IMR-90 (cell line): ENCODE data around the gene AKAP13.

Experiments used
- CTCF ChIP-seq: conservative IDR thresholded peaks from 2 replicates; pipeline ENCODE4 v1.5.1; 2012; ENCODE audit warnings: mild to moderate bottlenecking, low read depth, low read length, improper control_type of control experiment
- MXI1 ChIP-seq: IDR thresholded peaks from 2 replicates; pipeline ENCODE4 v1.6.1; 2012; ENCODE audit warnings: low read depth, mild to moderate bottlenecking, low read length, moderate library complexity, borderline replicate concordance
- POLR2A ChIP-seq: IDR thresholded peaks from 2 replicates; pipeline ENCODE4 v1.6.1; 2012; ENCODE audit warnings: mild to moderate bottlenecking, low read depth, low read length
- RCOR1 ChIP-seq: IDR thresholded peaks from 2 replicates; pipeline ENCODE4 v1.6.1; 2012; ENCODE audit warnings: mild to moderate bottlenecking, low read length, improper control_type of control experiment; ENCODE audit not compliant: insufficient replicate concordance

GRCh38 chr15:85430406-85431204 is 50.2 kb downstream of the AKAP13 start:
- TF ChIP-seq CTCF = no peak
- TF ChIP-seq POLR2A = no peak
- no peak for TF ChIP-seq MXI1
- no peak for TF ChIP-seq RCOR1
